IMR-90 (cell line): ENCODE measurements around the gene MICAL2. TPM values are rescaled to one million over a fixed set of nuclear protein-coding genes. Genes with fewer than 3 reads are reported as not detected.
A peak's percentile ranks its signal among the peaks of the same experiment; 100 is the strongest.

Experiments used
- ATAC-seq: fragments of 200-7000 bp; cut with Tn5 transposase; 2 replicates; pipeline ENCODE4 v1.9.1; 2020; ENCODE audit warnings: low read depth, mild to moderate bottlenecking, moderate library complexity
- BruUV-seq: library from RNA; stranded (reverse); fragments of 400-500 nt; replicated peaks from 2 replicates; lab custom pipeline; 2021; lab: Mats Ljungman, UMichigan
- CTCF ChIA-PET: fragments of 300-600 bp; formaldehyde crosslinking; extraction: SDS; loops from one replicate; lab custom pipeline; 2021; ENCODE audit warnings: antibody characterized with exemption; lab: Yijun Ruan, JAX
- POLR2A ChIA-PET: fragments of 300-600 bp; sonication (Branson Sonifier 250); formaldehyde crosslinking; loops from one replicate; lab custom pipeline; 2022; ENCODE audit warnings: antibody characterized with exemption; ENCODE audit not compliant: unreplicated experiment; lab: Charles Lee
- DNase-seq: peaks from one replicate; pipeline ENCODE4 v3.0.0; 2013
- H2AFZ ChIP-seq: replicated peaks from 2 replicates; pipeline ENCODE3; 2013; ENCODE audit warnings: low read length, mild to moderate bottlenecking; ENCODE audit not compliant: poor library complexity
- H2AK5ac ChIP-seq: 2 replicates; pipeline ENCODE4 v1.6.1; 2013; ENCODE audit warnings: low read depth, low read length, inconsistent platforms
- H2AK9ac ChIP-seq: replicated peaks from 2 replicates; pipeline ENCODE3; 2013; ENCODE audit warnings: mild to moderate bottlenecking, low read depth, low read length, moderate library complexity; ENCODE audit not compliant: poor library complexity
- H2BK120ac ChIP-seq: 2 replicates; pipeline ENCODE4 v1.6.1; 2013; ENCODE audit warnings: low read depth, low read length, inconsistent platforms
- H2BK15ac ChIP-seq: 3 replicates; pipeline ENCODE4 v1.6.1; 2013; ENCODE audit warnings: low read depth, low read length, inconsistent platforms
- H2BK20ac ChIP-seq: 2 replicates; pipeline ENCODE4 v1.6.1; 2013; ENCODE audit warnings: low read depth, mild to moderate bottlenecking, inconsistent platforms, low read length, moderate library complexity
- H2BK5ac ChIP-seq: 2 replicates; pipeline ENCODE4 v1.6.1; 2013; ENCODE audit warnings: mild to moderate bottlenecking, low read depth, low read length, inconsistent platforms; ENCODE audit not compliant: poor library complexity, severe bottlenecking
- H3K14ac ChIP-seq: replicated peaks from 2 replicates; pipeline ENCODE4 v1.6.1; 2013; ENCODE audit warnings: low read depth, low read length, inconsistent platforms
- H3K18ac ChIP-seq: 2 replicates; pipeline ENCODE4 v1.6.1; 2013; ENCODE audit warnings: low read depth, low read length, control low read depth
- H3K23ac ChIP-seq: 2 replicates; pipeline ENCODE4 v1.6.1; 2013; ENCODE audit warnings: low read depth, low read length, inconsistent platforms
- H3K27ac ChIP-seq: 2 replicates; pipeline ENCODE4 v1.5.1; 2013; ENCODE audit warnings: mild to moderate bottlenecking, control low read depth, low read length; ENCODE audit not compliant: insufficient read depth
- H3K27me3 ChIP-seq: 2 replicates; pipeline ENCODE4 v1.6.1; 2013; ENCODE audit warnings: low read length; ENCODE audit not compliant: control insufficient read depth, insufficient read depth
- H3K36me3 ChIP-seq: 2 replicates; pipeline ENCODE4 v1.6.1; 2013; ENCODE audit warnings: low read length, mixed read lengths; ENCODE audit not compliant: control insufficient read depth, insufficient read depth
- H3K4ac ChIP-seq: 2 replicates; pipeline ENCODE4 v1.6.1; 2013; ENCODE audit warnings: low read depth, low read length, inconsistent platforms
- H3K4me1 ChIP-seq: 2 replicates; pipeline ENCODE4 v1.6.1; 2013; ENCODE audit warnings: low read length, mixed read lengths; ENCODE audit not compliant: control insufficient read depth, insufficient read depth
- H3K4me2 ChIP-seq: 2 replicates; pipeline ENCODE4 v1.6.1; 2013; ENCODE audit warnings: low read depth, mild to moderate bottlenecking, control low read depth, low read length, moderate library complexity
- H3K4me3 ChIP-seq: 2 replicates; pipeline ENCODE4 v1.5.1; 2013; ENCODE audit warnings: low read depth, mild to moderate bottlenecking, control low read depth, low read length, moderate library complexity; ENCODE audit not compliant: insufficient read depth
- H3K56ac ChIP-seq: 2 replicates; pipeline ENCODE4 v1.6.1; 2013; ENCODE audit warnings: low read length, inconsistent platforms; ENCODE audit not compliant: insufficient read depth; ENCODE audit errors: extremely low read depth
- H3K79me1 ChIP-seq, 2 experiments: 2 replicates each; pipeline ENCODE4 v1.6.1; 2013; ENCODE audit warnings: low read length in 2 of 2, inconsistent platforms in 1 of 2, low read depth in 1 of 2
- H3K9ac ChIP-seq: 2 replicates; pipeline ENCODE4 v1.6.1; 2013; ENCODE audit warnings: low read depth, low read length, control low read depth
- H3K9me1 ChIP-seq: 2 replicates; pipeline ENCODE4 v1.6.1; 2013; ENCODE audit warnings: low read length, inconsistent platforms; ENCODE audit not compliant: insufficient read depth
- H3K9me3 ChIP-seq: 2 replicates; pipeline ENCODE4 v1.6.1; 2013; ENCODE audit warnings: low read length; ENCODE audit not compliant: control insufficient read depth, insufficient read depth
- H4K20me1 ChIP-seq: 2 replicates; pipeline ENCODE4 v1.6.1; 2013; ENCODE audit warnings: low read length, inconsistent platforms; ENCODE audit not compliant: insufficient read depth
- H4K5ac ChIP-seq: 2 replicates; pipeline ENCODE4 v1.6.1; 2013; ENCODE audit warnings: mild to moderate bottlenecking, low read depth, low read length, control low read depth
- H4K8ac ChIP-seq, 2 experiments: 2 replicates each; pipeline ENCODE4 v1.6.1; 2013; ENCODE audit warnings: low read depth in 2 of 2, low read length in 2 of 2, control low read depth in 1 of 2, inconsistent platforms in 1 of 2
- H4K91ac ChIP-seq: 2 replicates; pipeline ENCODE4 v1.6.1; 2013; ENCODE audit warnings: low read depth, low read length, inconsistent platforms; ENCODE audit not compliant: insufficient read depth
- BHLHE40 ChIP-seq: fragments of 150-350 bp; IDR thresholded peaks from 2 replicates; pipeline ENCODE4 v1.6.1; 2016; ENCODE audit warnings: mild to moderate bottlenecking, low read depth, low read length
- CEBPB ChIP-seq: IDR thresholded peaks from 2 replicates; pipeline ENCODE4 v1.6.1; 2012; ENCODE audit warnings: low read depth, low read length, improper control_type of control experiment
- CHD1 ChIP-seq: IDR thresholded peaks from 2 replicates; pipeline ENCODE4 v1.6.1; 2012; ENCODE audit warnings: low read depth, low read length, improper control_type of control experiment
- FOS ChIP-seq: fragments of 150-350 bp; IDR thresholded peaks from 2 replicates; pipeline ENCODE4 v1.6.1; 2016; ENCODE audit warnings: low read depth, low read length
- MAFK ChIP-seq: IDR thresholded peaks from 2 replicates; pipeline ENCODE4 v1.6.1; 2012; ENCODE audit warnings: low read depth, low read length, improper control_type of control experiment
- MAZ ChIP-seq: IDR thresholded peaks from 2 replicates; pipeline ENCODE4 v1.6.1; 2012; ENCODE audit warnings: low read depth, mild to moderate bottlenecking, low read length, improper control_type of control experiment, moderate library complexity, borderline replicate concordance
- MXI1 ChIP-seq: IDR thresholded peaks from 2 replicates; pipeline ENCODE4 v1.6.1; 2012; ENCODE audit warnings: low read depth, mild to moderate bottlenecking, low read length, moderate library complexity, borderline replicate concordance
- NFE2L2 ChIP-seq: fragments of 150-350 bp; IDR thresholded peaks from 2 replicates; pipeline ENCODE4 v1.6.1; 2016; ENCODE audit warnings: low read depth, mild to moderate bottlenecking, low read length
- POLR2A ChIP-seq: IDR thresholded peaks from 2 replicates; pipeline ENCODE4 v1.6.1; 2012; ENCODE audit warnings: mild to moderate bottlenecking, low read depth, low read length
- RAD21 ChIP-seq: IDR thresholded peaks from 2 replicates; pipeline ENCODE4 v1.6.1; 2012; ENCODE audit warnings: low read length, improper control_type of control experiment
- RCOR1 ChIP-seq: IDR thresholded peaks from 2 replicates; pipeline ENCODE4 v1.6.1; 2012; ENCODE audit warnings: mild to moderate bottlenecking, low read length, improper control_type of control experiment; ENCODE audit not compliant: insufficient replicate concordance
- RFX5 ChIP-seq: IDR thresholded peaks from 2 replicates; pipeline ENCODE4 v1.8.0; 2012; ENCODE audit warnings: low read depth, mild to moderate bottlenecking, low read length, moderate library complexity
- SMC3 ChIP-seq: fragments of 150-350 bp; IDR thresholded peaks from 2 replicates; pipeline ENCODE4 v1.6.1; 2016; ENCODE audit warnings: low read depth, mild to moderate bottlenecking, antibody characterized with exemption, low read length, moderate library complexity
- WGBS, 2 experiments: methylation state at CpG; one replicate each; pipeline versions ENCODE4 v1.1.5 to v1.1.7; 2013; ENCODE audit warnings: missing lambda C conversion rate in 2 of 2; ENCODE audit not compliant: insufficient read length in 1 of 2; ENCODE audit errors: extremely low coverage in 2 of 2; 5-methylcytosine and 5-hydroxymethylcytosine counted together
- dilution Hi-C: fragments of 300-500 bp; cut with HindIII; formaldehyde crosslinking; loops from one replicate; pipeline ENCODE4 v1.14.3; 2018; ENCODE audit warnings: low sequenced_read_pairs; ENCODE audit not compliant: unreplicated experiment
- in situ Hi-C: fragments of 300-500 bp; cut with MboI; formaldehyde crosslinking; loops from 3 replicates; pipeline ENCODE4 v1.14.3; 2019; ENCODE audit warnings: low sequenced_read_pairs, inconsistent platforms, mixed read lengths
- intact Hi-C: fragments of 100-400 bp; cut with micrococcal nuclease; formaldehyde crosslinking; loops from 2 replicates; pipeline ENCODE4 v1.10.0; 2022
- polyA plus RNA-seq, 3 experiments: library from polyadenylated mRNA; depleted of rRNA; stranded (reverse); fragments of >200 nt; gene quantifications; 2 replicates each; pipeline ENCODE4 v1.2.3, GENCODE V29; 2012; ENCODE audit warnings: low replicate concordance in 1 of 3
- total RNA-seq: library from RNA; depleted of rRNA; stranded (reverse); fragments of >200 nt; gene quantifications from 2 replicates; pipeline ENCODE4 v1.2.3, GENCODE V29; 2012
- TF ChIP-seq, protein P1 (sequence below): fragments of 150-350 bp; IDR thresholded peaks from 2 replicates; pipeline ENCODE4 v1.6.1; 2017; ENCODE audit warnings: mild to moderate bottlenecking, antibody characterized with exemption, low read length, low read depth
- TF ChIP-seq, protein P2 (sequence below): fragments of 150-350 bp; IDR thresholded peaks from 2 replicates; pipeline ENCODE4 v1.6.1; 2016; ENCODE audit warnings: low read depth, mild to moderate bottlenecking, low read length, moderate library complexity, borderline replicate concordance

Gene MICAL2
- total and polyA plus RNA-seq, 2 of the 4 experiments (the other 2 are of a cell fraction), result 170 to 336 TPM

DNA sequence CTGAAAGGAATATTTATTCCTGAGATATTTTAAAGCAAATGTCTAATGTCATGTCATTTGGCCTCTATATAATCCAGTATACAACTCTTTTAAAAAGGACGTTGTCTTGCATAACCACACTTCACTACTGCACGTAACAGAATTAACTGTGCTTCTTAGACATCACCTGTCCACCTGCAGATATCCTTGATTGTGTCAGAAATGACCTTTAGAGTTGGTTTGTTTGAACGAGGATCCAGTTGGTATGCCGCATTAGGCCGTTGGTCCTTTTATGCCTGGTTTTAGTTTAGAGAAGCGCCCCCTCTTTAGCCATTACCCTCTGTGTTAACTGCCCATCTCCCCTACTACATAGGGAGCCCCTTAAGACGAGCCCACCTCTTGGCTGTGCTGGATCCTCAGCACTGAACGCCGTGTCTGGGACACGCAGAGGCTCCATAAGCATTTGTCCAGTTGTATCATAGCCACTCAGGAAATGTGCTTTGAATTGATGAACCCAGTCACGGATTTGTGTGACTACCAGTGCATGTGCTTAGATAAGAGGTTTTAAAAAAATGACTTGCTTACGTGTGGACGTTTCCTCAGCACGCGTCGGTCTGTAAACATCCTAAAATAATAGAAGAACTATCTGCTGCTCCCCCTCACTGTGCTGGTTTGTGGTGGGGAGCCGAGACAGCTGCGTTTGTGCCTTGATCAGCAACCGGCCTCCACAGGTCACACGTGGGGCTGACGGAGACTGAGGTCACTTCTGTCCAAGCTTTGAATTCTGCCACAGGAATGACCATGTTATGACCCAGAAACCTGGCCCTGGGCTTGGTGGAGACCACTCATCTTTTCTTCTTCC, 4.0 kb downstream of the MICAL2 start:
- Histone ChIP-seq H2BK20ac (peak overlapping the region; percentile 66; the same call in 1 of the 2 replicates), H2AK5ac (peak overlapping the region; percentile 87), H2BK120ac (peak overlapping the region; percentile 82), H3K27me3 (no peaks in the 10 kb centered on the region), H3K14ac (peak overlapping the region; percentile 91), H3K23ac (peak overlapping the region; percentile 66), H3K79me1 (peaks cover 8 to 81% of the 10 kb centered on the region in 2 experiments; a peak in 3 of 4 replicates), H2AFZ (no peak overlapping the region), H3K4me1 (peaks cover 58% of the 10 kb centered on the region), H4K5ac (peak overlapping the region; percentile 70), H2AK9ac (no peak overlapping the region), H3K4me3 (no peak overlapping the region), H3K27ac (peak overlapping the region; percentile 74), H4K20me1 (peaks cover 44% of the 10 kb centered on the region), H3K4me2 (peak overlapping the region; percentile 47), H3K56ac (peak overlapping the region; percentile 48), H4K91ac (peak overlapping the region; percentile 67), H3K4ac (peak overlapping the region; percentile 84), H2BK15ac (peak overlapping the region; percentile 27; the same call in 2 of the 3 replicates), H3K18ac (peak overlapping the region; percentile 86), H3K9me3 (no peaks in the 10 kb centered on the region), H4K8ac (peak overlapping the region; percentile 43 to 74; a peak in 3 of 4 replicates), H2BK5ac (peak overlapping the region; percentile 83), H3K9ac (peak overlapping the region; percentile 30; the same call in 1 of the 2 replicates), H3K36me3 (peaks cover 12% of the 10 kb centered on the region), H3K9me1 (peaks cover 52% of the 10 kb centered on the region)
- in situ Hi-C loops, result loop anchor here (10.0 kb wide), 1 partner anchor 120 kb away; no protein-coding TSS in a partner anchor
- intact Hi-C loops, result loop anchor here (5.0 kb wide), 1 partner anchor 168 kb away; no protein-coding TSS in a partner anchor
- BruUV-seq, result TSS peak; percentile 66
- peak; percentile 8 for ATAC-seq
- WGBS, 2 experiments, result 11% methylated on average over 8 of the region's 21 CpGs; no CpG with 5 or more reads in 1 of the 2 experiments
- ChIA-PET POLR2A (no interaction called here), CTCF (no interaction called here)
- dilution Hi-C loops, result no loop called here
- DNase-seq, result peak; percentile 98
- TF ChIP-seq RCOR1 (peak; percentile 83), RFX5 (no peak), CHD1 (peak; percentile 3; the same call in 1 of the 2 replicates), FOS (peak; percentile 62), MAFK (no peak; the same call in none of the 2 replicates), RAD21 (peak; percentile 2), CEBPB (0 out of 2 replicates have a peak, but pooled peaks have one; percentile 48), MAZ (no peak), MXI1 (peak; percentile 80; the same call in 1 of the 2 replicates), POLR2A (peak; percentile 86), BHLHE40 (peak; percentile 100), NFE2L2 (no peak), SMC3 (peak; percentile 12; the same call in 1 of the 2 replicates)
- TF ChIP-seq, protein P1, sequence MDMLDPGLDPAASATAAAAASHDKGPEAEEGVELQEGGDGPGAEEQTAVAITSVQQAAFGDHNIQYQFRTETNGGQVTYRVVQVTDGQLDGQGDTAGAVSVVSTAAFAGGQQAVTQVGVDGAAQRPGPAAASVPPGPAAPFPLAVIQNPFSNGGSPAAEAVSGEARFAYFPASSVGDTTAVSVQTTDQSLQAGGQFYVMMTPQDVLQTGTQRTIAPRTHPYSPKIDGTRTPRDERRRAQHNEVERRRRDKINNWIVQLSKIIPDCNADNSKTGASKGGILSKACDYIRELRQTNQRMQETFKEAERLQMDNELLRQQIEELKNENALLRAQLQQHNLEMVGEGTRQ, result peak; percentile 74
- TF ChIP-seq, protein P2, sequence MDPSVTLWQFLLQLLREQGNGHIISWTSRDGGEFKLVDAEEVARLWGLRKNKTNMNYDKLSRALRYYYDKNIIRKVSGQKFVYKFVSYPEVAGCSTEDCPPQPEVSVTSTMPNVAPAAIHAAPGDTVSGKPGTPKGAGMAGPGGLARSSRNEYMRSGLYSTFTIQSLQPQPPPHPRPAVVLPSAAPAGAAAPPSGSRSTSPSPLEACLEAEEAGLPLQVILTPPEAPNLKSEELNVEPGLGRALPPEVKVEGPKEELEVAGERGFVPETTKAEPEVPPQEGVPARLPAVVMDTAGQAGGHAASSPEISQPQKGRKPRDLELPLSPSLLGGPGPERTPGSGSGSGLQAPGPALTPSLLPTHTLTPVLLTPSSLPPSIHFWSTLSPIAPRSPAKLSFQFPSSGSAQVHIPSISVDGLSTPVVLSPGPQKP, result no peak
